Neural progenitor cell (in vitro differentiated cells): Measurements from ENCODE around the gene NOS3. TPM values are rescaled to one million over a fixed set of nuclear protein-coding genes. Genes with fewer than 3 reads are reported as not detected.
"Not testable (repeated sequence)": the region's sequence is repeated elsewhere in the genome, so short reads cannot be mapped to it uniquely, and the experiment has no call there.

ENCODE experiments used
- DNase-seq: peaks from one replicate; pipeline ENCODE4 v3.0.0-alpha.2; 2016; ENCODE audit warnings: low spot score
- H2AFZ ChIP-seq: fragments of 200-600 bp; sonication (generic); replicated peaks from 2 replicates; pipeline ENCODE4 v1.6.1; 2016; ENCODE audit warnings: antibody characterized with exemption
- H3F3A ChIP-seq: fragments of 200-600 bp; sonication (generic); 2 replicates; pipeline ENCODE4 v1.6.1; 2016; ENCODE audit warnings: antibody characterized with exemption, low read depth
- H3K27ac ChIP-seq: fragments of 200-600 bp; sonication (generic); 2 replicates; pipeline ENCODE4 v1.5.1; 2016; ENCODE audit warnings: mild to moderate bottlenecking
- H3K27me3 ChIP-seq: fragments of 200-600 bp; sonication (generic); 2 replicates; pipeline ENCODE4 v1.6.1; 2016; ENCODE audit warnings: mild to moderate bottlenecking, moderate library complexity
- H3K36me3 ChIP-seq: fragments of 200-600 bp; sonication (generic); 2 replicates; pipeline ENCODE4 v1.5.1; 2016
- H3K4me1 ChIP-seq: fragments of 200-600 bp; sonication (generic); 2 replicates; pipeline ENCODE4 v1.6.1; 2016; ENCODE audit warnings: mixed run types
- H3K4me2 ChIP-seq: fragments of 200-600 bp; sonication (generic); 2 replicates; pipeline ENCODE4 v1.6.1; 2016
- H3K4me3 ChIP-seq: fragments of 200-600 bp; sonication (generic); 2 replicates; pipeline ENCODE4 v1.5.1; 2016
- H3K79me2 ChIP-seq: fragments of 200-600 bp; sonication (generic); 2 replicates; pipeline ENCODE4 v1.6.1; 2016; ENCODE audit warnings: low read depth
- H3K9ac ChIP-seq: fragments of 200-600 bp; sonication (generic); 2 replicates; pipeline ENCODE4 v1.6.1; 2016
- H3K9me3 ChIP-seq: fragments of 200-600 bp; sonication (generic); 2 replicates; pipeline ENCODE4 v1.5.1; 2016; ENCODE audit warnings: low read depth
- H4K20me1 ChIP-seq: fragments of 200-600 bp; sonication (generic); 2 replicates; pipeline ENCODE4 v1.6.1; 2016; ENCODE audit warnings: low read depth
- H3K27ac Mint-ChIP-seq: 3 replicates; pipeline ENCODE4 v1.8.0; 2021; ENCODE audit warnings: mixed read lengths
- H3K27me3 Mint-ChIP-seq: 2 replicates; pipeline ENCODE4 v1.8.0; 2022; ENCODE audit warnings: low read depth, mild to moderate bottlenecking, inconsistent platforms, moderate library complexity, mixed read lengths; ENCODE audit not compliant: insufficient read depth
- H3K36me3 Mint-ChIP-seq: 3 replicates; pipeline ENCODE4 v1.8.0; 2021; ENCODE audit warnings: mixed read lengths
- H3K4me1 Mint-ChIP-seq: 3 replicates; pipeline ENCODE4 v1.8.0; 2021; ENCODE audit warnings: mixed read lengths
- H3K4me3 Mint-ChIP-seq: 3 replicates; pipeline ENCODE4 v1.8.0; 2021; ENCODE audit warnings: mild to moderate bottlenecking, moderate library complexity, mixed read lengths
- H3K9me3 Mint-ChIP-seq: 3 replicates; pipeline ENCODE4 v1.8.0; 2020; ENCODE audit warnings: mixed read lengths
- CTCF ChIP-seq: fragments of 200-600 bp; sonication (generic); IDR thresholded peaks from 2 replicates; pipeline ENCODE4 v1.5.1; 2017; ENCODE audit warnings: antibody characterized with exemption, mild to moderate bottlenecking
- EZH2 ChIP-seq: fragments of 200-600 bp; sonication (generic); IDR thresholded peaks from 2 replicates; pipeline ENCODE4 v1.6.1; 2017; ENCODE audit warnings: antibody characterized with exemption, mild to moderate bottlenecking, moderate library complexity
- EZH2phosphoT487 ChIP-seq: fragments of 200-600 bp; sonication (generic); IDR thresholded peaks from 2 replicates; pipeline ENCODE4 v1.6.1; 2017; ENCODE audit warnings: antibody characterized with exemption
- total RNA-seq: library from RNA; depleted of rRNA; stranded (reverse); fragments of >200 nt; gene quantifications from 2 replicates; pipeline ENCODE4 v1.2.3, GENCODE V29; 2015; ENCODE audit warnings: low replicate concordance

The NOS3 gene
- total RNA-seq, 1 donor from 2014 or later: 1.3 TPM

DNA sequence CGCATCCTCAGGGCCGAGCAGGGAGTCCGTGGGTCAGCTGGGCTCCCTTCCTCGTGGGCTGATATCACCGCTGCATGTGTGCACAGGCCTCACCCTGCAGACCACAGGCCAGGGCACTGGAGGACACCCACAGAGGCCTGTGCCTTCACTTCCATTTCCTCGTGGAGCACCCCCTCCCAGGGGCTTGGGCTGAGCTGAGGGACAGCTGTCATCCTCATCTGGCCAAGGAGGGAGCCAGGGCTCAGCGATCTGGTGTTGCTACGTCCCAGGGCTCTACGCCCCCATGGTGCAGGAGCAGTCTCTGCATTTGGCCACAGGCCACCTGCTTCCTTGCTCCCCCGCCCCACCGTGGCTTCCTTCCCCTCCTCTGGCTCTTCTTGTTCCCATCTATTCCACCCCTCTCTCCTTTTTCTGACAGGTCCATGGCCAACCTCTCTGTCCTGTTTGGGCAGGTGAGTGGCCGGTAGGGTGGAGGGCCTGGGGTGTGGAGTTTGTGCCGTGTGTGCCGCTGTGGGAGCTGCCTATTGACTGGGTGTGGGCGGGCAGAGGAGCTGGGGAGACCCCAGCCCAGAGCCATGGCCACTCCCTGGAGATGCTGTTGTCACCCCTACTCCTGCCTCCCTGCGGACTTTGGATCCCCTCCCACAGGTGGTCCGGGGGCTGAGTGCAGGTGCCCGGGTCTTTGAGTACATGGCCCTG is 49.2 kb downstream of the NOS3 start:
- Histone ChIP-seq H3K79me2 (no peaks in the 10 kb centered on the region), H2AFZ (no peak overlapping the region), H3K27ac (no peak overlapping the region), H3K36me3 (no peaks in the 10 kb centered on the region), H3K4me3 (no peak overlapping the region), H3K9ac (no peak overlapping the region), H4K20me1 (no peaks in the 10 kb centered on the region), H3K9me3 (no peaks in the 10 kb centered on the region), H3F3A (no peaks in the 10 kb centered on the region), H3K27me3 (no peaks in the 10 kb centered on the region), H3K4me2 (no peak overlapping the region), H3K4me1 (no peaks in the 10 kb centered on the region)
- peaks cover 9% of the 10 kb centered on the region for H3K4me1 Mint-ChIP-seq
- H3K27ac Mint-ChIP-seq: peak overlapping the region; percentile 22
- TF ChIP-seq CTCF (no peak), EZH2phosphoT487 (no peak), EZH2 (no peak)
- no peak overlapping the region for H3K4me3 Mint-ChIP-seq
- H3K27me3 Mint-ChIP-seq: peaks cover 2% of the 10 kb centered on the region
- DNase-seq: no peak
- no peaks in the 10 kb centered on the region for H3K36me3 Mint-ChIP-seq
- no peaks in the 10 kb centered on the region for H3K9me3 Mint-ChIP-seq

DNA sequence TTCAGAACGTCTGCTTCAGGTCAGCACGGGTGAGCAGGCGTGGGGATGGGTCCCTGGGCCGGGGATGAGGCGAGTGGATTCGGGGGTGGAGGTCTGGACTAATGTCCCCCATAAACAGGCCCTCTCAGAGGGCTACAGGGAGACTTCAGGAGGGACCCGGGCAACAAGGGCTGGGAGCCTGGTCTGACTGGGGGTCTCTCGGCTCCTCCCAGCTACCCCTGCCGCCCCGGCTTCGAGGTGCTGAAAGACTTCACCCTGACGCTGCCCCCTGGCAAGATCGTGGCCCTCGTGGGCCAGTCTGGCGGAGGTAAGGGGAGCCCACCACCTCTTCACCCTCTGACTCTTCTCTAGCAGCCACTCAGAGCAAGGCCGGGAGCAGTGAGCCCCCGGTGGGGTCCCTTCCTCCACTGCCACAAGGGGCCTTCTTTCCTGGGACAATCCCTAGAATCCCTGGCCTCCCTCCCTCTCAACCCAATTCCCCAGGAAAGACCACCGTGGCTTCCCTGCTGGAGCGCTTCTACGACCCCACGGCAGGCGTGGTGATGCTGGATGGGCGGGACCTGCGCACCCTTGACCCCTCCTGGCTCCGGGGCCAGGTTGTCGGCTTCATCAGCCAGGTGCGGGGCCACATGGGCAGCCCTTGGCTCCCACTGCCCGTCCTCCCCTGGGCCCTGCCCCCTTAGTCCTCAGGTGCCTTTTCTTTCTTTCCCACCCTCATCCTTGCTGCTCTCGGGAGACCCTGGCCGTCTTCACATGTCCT is 50.0 kb downstream of the NOS3 start:
- no peak for TF ChIP-seq CTCF
- Histone ChIP-seq H3F3A (no peaks in the 10 kb centered on the region), H4K20me1 (no peaks in the 10 kb centered on the region), H3K27ac (no peak overlapping the region), H3K27me3 (no peaks in the 10 kb centered on the region), H3K79me2 (no peaks in the 10 kb centered on the region), H3K4me1 (no peaks in the 10 kb centered on the region), H3K9me3 (no peaks in the 10 kb centered on the region), H3K4me3 (no peak overlapping the region), H3K36me3 (no peaks in the 10 kb centered on the region), H3K9ac (peak overlapping the region; percentile 45), H2AFZ (no peak overlapping the region), H3K4me2 (no peak overlapping the region)
- peaks cover 9% of the 10 kb centered on the region for H3K4me1 Mint-ChIP-seq
- H3K27me3 Mint-ChIP-seq: peaks cover 2% of the 10 kb centered on the region
- no peak for DNase-seq
- H3K36me3 Mint-ChIP-seq: no peaks in the 10 kb centered on the region
- no peaks in the 10 kb centered on the region for H3K9me3 Mint-ChIP-seq
- no peak overlapping the region for H3K4me3 Mint-ChIP-seq
- H3K27ac Mint-ChIP-seq: no peak overlapping the region

DNA sequence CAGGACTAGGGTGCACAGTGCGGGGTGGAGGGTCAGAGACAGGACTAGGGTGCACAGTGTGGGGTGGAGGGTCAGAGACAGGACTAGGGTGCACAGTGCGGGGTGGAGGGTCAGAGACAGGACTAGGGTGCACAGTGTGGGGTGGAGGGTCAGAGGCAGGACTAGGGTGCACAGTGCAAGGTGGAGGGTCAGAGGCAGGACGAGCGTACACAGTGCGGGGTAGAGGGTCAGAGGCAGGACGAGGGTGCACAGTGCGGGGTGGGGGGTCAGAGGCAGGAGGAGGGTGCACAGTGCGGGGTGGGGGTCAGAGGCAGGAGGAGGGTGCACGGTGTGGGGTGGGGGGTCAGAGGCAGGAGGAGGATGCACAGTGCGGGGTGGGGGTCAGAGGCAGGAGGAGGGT is 52.6 kb downstream of the NOS3 start:
- H3K9ac ChIP-seq, H3K4me3 ChIP-seq, H3K4me1 ChIP-seq, H3K4me2 ChIP-seq, H3K9me3 Mint-ChIP-seq, H3K27ac ChIP-seq, H3F3A ChIP-seq, H3K27ac Mint-ChIP-seq, H3K4me1 Mint-ChIP-seq, H3K4me3 Mint-ChIP-seq, H4K20me1 ChIP-seq, H3K27me3 ChIP-seq, H3K9me3 ChIP-seq, H3K36me3 ChIP-seq, H3K36me3 Mint-ChIP-seq, DNase-seq, H3K79me2 ChIP-seq, H3K27me3 Mint-ChIP-seq, H2AFZ ChIP-seq: not testable (repeated sequence)

DNA sequence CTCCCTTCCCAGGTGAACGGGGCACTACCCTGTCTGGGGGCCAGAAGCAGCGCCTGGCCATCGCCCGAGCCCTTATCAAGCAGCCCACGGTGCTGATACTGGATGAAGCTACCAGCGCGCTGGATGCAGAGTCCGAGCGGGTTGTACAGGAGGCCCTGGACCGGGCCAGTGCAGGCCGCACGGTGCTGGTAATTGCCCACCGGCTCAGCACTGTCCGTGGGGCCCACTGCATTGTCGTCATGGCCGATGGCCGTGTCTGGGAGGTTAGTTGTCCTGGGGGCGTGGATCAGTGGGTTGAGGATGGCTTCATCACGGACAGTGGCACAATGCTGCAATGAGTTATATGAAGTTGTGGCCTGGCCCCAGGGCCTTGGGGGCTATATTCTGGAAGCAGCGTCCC is 53.1 kb downstream of the NOS3 start:
- no peak overlapping the region for H3K4me3 ChIP-seq
- H3F3A ChIP-seq: no peaks in the 10 kb centered on the region
- no peaks in the 10 kb centered on the region for H3K4me1 ChIP-seq
- H3K4me3 Mint-ChIP-seq: no peak overlapping the region
- no peak overlapping the region for H3K27ac ChIP-seq
- H4K20me1 ChIP-seq: no peaks in the 10 kb centered on the region
- H3K36me3 ChIP-seq: no peaks in the 10 kb centered on the region
- H2AFZ ChIP-seq: no peak overlapping the region
- H3K4me2 ChIP-seq: no peak overlapping the region
- TF ChIP-seq EZH2phosphoT487 (no peak), CTCF (no peak), EZH2 (no peak)
- H3K27me3 ChIP-seq: peaks cover 6% of the 10 kb centered on the region
- no peaks in the 10 kb centered on the region for H3K9me3 ChIP-seq
- no peaks in the 10 kb centered on the region for H3K9me3 Mint-ChIP-seq
- DNase-seq: no peak
- H3K36me3 Mint-ChIP-seq: no peaks in the 10 kb centered on the region
- no peak overlapping the region for H3K27ac Mint-ChIP-seq
- H3K4me1 Mint-ChIP-seq: peaks cover 6% of the 10 kb centered on the region
- H3K79me2 ChIP-seq: no peaks in the 10 kb centered on the region
- H3K27me3 Mint-ChIP-seq: peaks cover 2% of the 10 kb centered on the region
- H3K9ac ChIP-seq: no peak overlapping the region
